Muscle of leg (tissue), 11 donors: Measurements from ENCODE around the gene CCDC157. TPM values are rescaled to one million over a fixed set of nuclear protein-coding genes. Genes with fewer than 3 reads are reported as not detected.

ENCODE experiments used
- DNase-seq: peaks from one replicate; pipeline ENCODE4 v3.0.0; 2013
- H3K27ac ChIP-seq: one replicate; pipeline ENCODE4 v1.5.1; 2013; ENCODE audit warnings: mild to moderate bottlenecking, low read length, control low read depth
- H3K27me3 ChIP-seq: one replicate; pipeline ENCODE4 v1.6.1; 2013; ENCODE audit warnings: low read length; ENCODE audit not compliant: control insufficient read depth, insufficient read depth
- H3K36me3 ChIP-seq: one replicate; pipeline ENCODE4 v1.6.1; 2013; ENCODE audit warnings: low read length; ENCODE audit not compliant: control insufficient read depth, insufficient read depth
- H3K4me1 ChIP-seq: one replicate; pipeline ENCODE4 v1.6.1; 2013; ENCODE audit warnings: low read length; ENCODE audit not compliant: control insufficient read depth, insufficient read depth
- H3K4me3 ChIP-seq: one replicate; pipeline ENCODE4 v1.5.1; 2013; ENCODE audit warnings: low read length, control low read depth
- H3K9me3 ChIP-seq: replicated peaks from 2 replicates; pipeline ENCODE4 v1.6.1; 2013; ENCODE audit warnings: low read depth, low read length; ENCODE audit not compliant: control insufficient read depth
- WGBS: methylation state at CpG from one replicate; pipeline ENCODE4 v1.1.5; 2013; ENCODE audit warnings: missing lambda C conversion rate; ENCODE audit not compliant: insufficient coverage; 5-methylcytosine and 5-hydroxymethylcytosine counted together
- polyA plus RNA-seq, 8 donors: library from polyadenylated mRNA; unstranded; fragments of 120-200 nt; gene quantifications; one replicate each; pipeline versions ENCODE4 v1.2.1 to v1.2.3, GENCODE V29; 2013; ENCODE audit warnings: inconsistent platforms in 1 of 8, low replicate concordance in 1 of 8; ENCODE audit not compliant: insufficient read length in 8 of 8, insufficient read depth in 1 of 8
- total RNA-seq: library from RNA; stranded (reverse); fragments of 120-200 nt; gene quantifications from one replicate; pipeline ENCODE4 v1.2.4, GENCODE V29; 2013

The CCDC157 gene
- total and polyA plus RNA-seq, 9 donors: 0.89 to 2.0 (median 1.2) TPM

- H3K9me3 ChIP-seq: no peaks in the 10 kb centered on the region
- H3K4me1 ChIP-seq: peaks cover 19% of the 10 kb centered on the region
- H3K4me3 ChIP-seq: no peak overlapping the region
These were observed 2.2 kb upstream of the CCDC157 start for GRCh38 chr22:30354644-30355043.

GRCh38 chr22:30357236-30357570, 396 bp downstream of the CCDC157 start:
- H3K27me3 ChIP-seq: peaks cover 8% of the 10 kb centered on the region
- peaks cover 19% of the 10 kb centered on the region for H3K4me1 ChIP-seq
- H3K4me3 ChIP-seq: peak overlapping the region; percentile 88
- DNase-seq: no peak
- H3K36me3 ChIP-seq: peaks cover 18% of the 10 kb centered on the region
- 0% methylated on average over 9 of the region's 9 CpGs for WGBS
- no peaks in the 10 kb centered on the region for H3K9me3 ChIP-seq
- H3K27ac ChIP-seq: peak overlapping the region; percentile 31

More at GRCh38 chr22:30354644-30355043, 2.2 kb upstream of the CCDC157 start:
- peaks cover 39% of the 10 kb centered on the region for H3K36me3 ChIP-seq
- no peak for DNase-seq
- peaks cover 8% of the 10 kb centered on the region for H3K27me3 ChIP-seq
- 90% methylated on average over 3 of the region's 5 CpGs for WGBS
- H3K27ac ChIP-seq: no peak overlapping the region

- H3K36me3 ChIP-seq: peaks cover 13% of the 10 kb centered on the region
- no peak for DNase-seq
- peaks cover 8% of the 10 kb centered on the region for H3K27me3 ChIP-seq
- H3K27ac ChIP-seq: no peak overlapping the region
- no peak overlapping the region for H3K4me3 ChIP-seq
- H3K9me3 ChIP-seq: no peaks in the 10 kb centered on the region
- WGBS: 62% methylated on average over 4 of the region's 22 CpGs
- peaks cover 19% of the 10 kb centered on the region for H3K4me1 ChIP-seq
These were observed 926 bp downstream of the CCDC157 start for GRCh38 chr22:30357650-30358215.

- DNase-seq: no peak
- Histone ChIP-seq H3K9me3 (no peaks in the 10 kb centered on the region), H3K36me3 (peaks cover 8% of the 10 kb centered on the region), H3K27ac (no peak overlapping the region), H3K27me3 (peaks cover 8% of the 10 kb centered on the region), H3K4me1 (peaks cover 19% of the 10 kb centered on the region), H3K4me3 (no peak overlapping the region)
- 80% methylated on average over 6 of the region's 6 CpGs for WGBS
These were observed 1.7 kb downstream of the CCDC157 start for GRCh38 chr22:30358541-30358940.

- peaks cover 3% of the 10 kb centered on the region for H3K4me1 ChIP-seq
- no peak overlapping the region for H3K4me3 ChIP-seq
- no peak overlapping the region for H3K27ac ChIP-seq
- 70% methylated on average over 8 of the region's 10 CpGs for WGBS
- peaks cover 8% of the 10 kb centered on the region for H3K27me3 ChIP-seq
- no peak for DNase-seq
- H3K36me3 ChIP-seq: no peaks in the 10 kb centered on the region
- H3K9me3 ChIP-seq: no peaks in the 10 kb centered on the region
These were observed 5.3 kb downstream of the CCDC157 start for GRCh38 chr22:30361916-30362650.

GRCh38 chr22:30362651-30363281, 6.0 kb downstream of the CCDC157 start:
- Histone ChIP-seq H3K27ac (no peak overlapping the region), H3K4me3 (no peak overlapping the region), H3K36me3 (no peaks in the 10 kb centered on the region), H3K9me3 (no peaks in the 10 kb centered on the region), H3K27me3 (peaks cover 6% of the 10 kb centered on the region), H3K4me1 (no peaks in the 10 kb centered on the region)
- WGBS: 55% methylated on average over 6 of the region's 7 CpGs
- DNase-seq: no peak

- peaks cover 5% of the 10 kb centered on the region for H3K4me1 ChIP-seq
- H3K36me3 ChIP-seq: no peaks in the 10 kb centered on the region
- WGBS: 90% methylated on average over 17 of the region's 18 CpGs
- no peak overlapping the region for H3K4me3 ChIP-seq
- no peaks in the 10 kb centered on the region for H3K9me3 ChIP-seq
- DNase-seq: no peak
- H3K27ac ChIP-seq: no peak overlapping the region
- no peaks in the 10 kb centered on the region for H3K27me3 ChIP-seq
These were observed 9.1 kb downstream of the CCDC157 start for GRCh38 chr22:30365891-30366290.

GRCh38 chr22:30368420-30368819, 11.6 kb downstream of the CCDC157 start:
- no peak overlapping the region for H3K27ac ChIP-seq
- 90% methylated on average over 8 of the region's 9 CpGs for WGBS
- no peaks in the 10 kb centered on the region for H3K9me3 ChIP-seq
- H3K36me3 ChIP-seq: no peaks in the 10 kb centered on the region
- DNase-seq: no peak
- H3K27me3 ChIP-seq: no peaks in the 10 kb centered on the region
- H3K4me1 ChIP-seq: peaks cover 9% of the 10 kb centered on the region
- no peak overlapping the region for H3K4me3 ChIP-seq

- Histone ChIP-seq H3K27ac (no peak overlapping the region), H3K36me3 (no peaks in the 10 kb centered on the region), H3K27me3 (no peaks in the 10 kb centered on the region), H3K4me3 (no peak overlapping the region), H3K9me3 (no peaks in the 10 kb centered on the region), H3K4me1 (peaks cover 12% of the 10 kb centered on the region)
- 71% methylated on average over 16 of the region's 19 CpGs for WGBS
- DNase-seq: no peak
These were observed 13.9 kb downstream of the CCDC157 start for GRCh38 chr22:30370641-30371230.

- H3K36me3 ChIP-seq: no peaks in the 10 kb centered on the region
- 85% methylated on average over 9 of the region's 9 CpGs for WGBS
- H3K4me3 ChIP-seq: no peak overlapping the region
- H3K4me1 ChIP-seq: peaks cover 12% of the 10 kb centered on the region
- H3K27ac ChIP-seq: no peak overlapping the region
- no peak for DNase-seq
- H3K27me3 ChIP-seq: no peaks in the 10 kb centered on the region
- H3K9me3 ChIP-seq: no peaks in the 10 kb centered on the region
These were observed 14.5 kb downstream of the CCDC157 start for GRCh38 chr22:30371321-30371720.
